Trophoblast cell (in vitro differentiated cells and primary cell): ENCODE results near the gene SEMA3G.
A peak's percentile ranks its signal among the peaks of the same experiment; 100 is the strongest.

Experiments used
- DNase-seq, 2 donors: peaks; one replicate each; pipeline ENCODE4 v3.0.0-alpha.2; 2016
- H2AFZ ChIP-seq: 2 replicates; pipeline ENCODE4 v1.6.1; 2013; ENCODE audit warnings: low read length, moderate library complexity, mild to moderate bottlenecking; ENCODE audit not compliant: insufficient read depth, poor library complexity
- H2AK5ac ChIP-seq: 2 replicates; pipeline ENCODE4 v1.6.1; 2013; ENCODE audit warnings: mild to moderate bottlenecking, low read length
- H2BK120ac ChIP-seq: 2 replicates; pipeline ENCODE4 v1.6.1; 2013; ENCODE audit warnings: low read length, mild to moderate bottlenecking, moderate library complexity; ENCODE audit not compliant: insufficient read depth, poor library complexity
- H2BK12ac ChIP-seq: 2 replicates; pipeline ENCODE4 v1.6.1; 2013; ENCODE audit warnings: mild to moderate bottlenecking, low read length, moderate library complexity
- H2BK5ac ChIP-seq: 2 replicates; pipeline ENCODE4 v1.6.1; 2013; ENCODE audit warnings: low read length, low read depth, moderate library complexity, mild to moderate bottlenecking; ENCODE audit not compliant: poor library complexity
- H3K14ac ChIP-seq: 2 replicates; pipeline ENCODE4 v1.6.1; 2013; ENCODE audit warnings: mild to moderate bottlenecking, low read length
- H3K18ac ChIP-seq: 2 replicates; pipeline ENCODE4 v1.6.1; 2013; ENCODE audit warnings: mild to moderate bottlenecking, low read length
- H3K23ac ChIP-seq: 2 replicates; pipeline ENCODE4 v1.6.1; 2013; ENCODE audit warnings: low read length
- H3K27ac ChIP-seq: 2 replicates; pipeline ENCODE4 v1.5.1; 2013; ENCODE audit warnings: low read depth, mild to moderate bottlenecking, inconsistent platforms, low read length, moderate library complexity
- H3K27me3 ChIP-seq: 2 replicates; pipeline ENCODE4 v1.6.1; 2013; ENCODE audit warnings: inconsistent platforms, mild to moderate bottlenecking, low read length, moderate library complexity; ENCODE audit not compliant: insufficient read depth
- H3K36me3 ChIP-seq, 2 experiments: 1 replicate in 1 of 2; 2 replicates in 1 of 2; pipeline ENCODE4 v1.6.1; 2013; ENCODE audit warnings: low read length in 2 of 2, mild to moderate bottlenecking in 2 of 2, moderate library complexity in 1 of 2; ENCODE audit not compliant: insufficient read depth in 2 of 2, control insufficient read depth in 1 of 2
- H3K4ac ChIP-seq: 2 replicates; pipeline ENCODE4 v1.6.1; 2013; ENCODE audit warnings: low read depth, mild to moderate bottlenecking, low read length, moderate library complexity
- H3K4me1 ChIP-seq, 2 experiments: 1 replicate in 1 of 2; 2 replicates in 1 of 2; pipeline ENCODE4 v1.6.1; 2013; ENCODE audit warnings: low read length in 2 of 2, mild to moderate bottlenecking in 2 of 2, moderate library complexity in 1 of 2; ENCODE audit not compliant: insufficient read depth in 2 of 2, control insufficient read depth in 1 of 2
- H3K4me2 ChIP-seq: 2 replicates; pipeline ENCODE4 v1.6.1; 2013; ENCODE audit warnings: inconsistent platforms, mild to moderate bottlenecking, low read length, moderate library complexity
- H3K4me3 ChIP-seq: 2 replicates; pipeline ENCODE4 v1.5.1; 2013; ENCODE audit warnings: mild to moderate bottlenecking, low read depth, low read length, inconsistent platforms
- H3K79me1 ChIP-seq: one replicate; pipeline ENCODE4 v1.6.1; 2013; ENCODE audit warnings: low read length
- H3K79me2 ChIP-seq: 2 replicates; pipeline ENCODE4 v1.6.1; 2013; ENCODE audit warnings: low read length, mild to moderate bottlenecking; ENCODE audit not compliant: control insufficient read depth, insufficient read depth, poor library complexity
- H3K9ac ChIP-seq: 2 replicates; pipeline ENCODE4 v1.6.1; 2013; ENCODE audit warnings: mild to moderate bottlenecking, low read length
- H3K9me3 ChIP-seq: 2 replicates; pipeline ENCODE4 v1.6.1; 2013; ENCODE audit warnings: low read depth, mild to moderate bottlenecking, control low read depth, inconsistent platforms, low read length; ENCODE audit not compliant: insufficient read depth
- H4K12ac ChIP-seq: 2 replicates; pipeline ENCODE4 v1.6.1; 2013; ENCODE audit warnings: low read depth, mild to moderate bottlenecking, low read length, moderate library complexity
- H4K8ac ChIP-seq: 2 replicates; pipeline ENCODE4 v1.6.1; 2013; ENCODE audit warnings: low read depth, mild to moderate bottlenecking, low read length, moderate library complexity
- H4K91ac ChIP-seq: one replicate; pipeline ENCODE4 v1.6.1; 2013; ENCODE audit warnings: low read depth, mild to moderate bottlenecking, low read length, moderate library complexity
- WGBS: extraction: QIAGEN DNeasy Blood & Tissue Kit; methylation state at CpG from one replicate; pipeline ENCODE4 v1.1.7; 2013; ENCODE audit warnings: missing lambda C conversion rate; ENCODE audit not compliant: insufficient read length, insufficient coverage; ENCODE audit errors: extremely low coverage; 5-methylcytosine and 5-hydroxymethylcytosine counted together

SEMA3G gene

GRCh38 chr3:52452570-52453221, 7.8 kb upstream of the SEMA3G start:
- H4K91ac ChIP-seq, result no peak overlapping the region
- peaks cover 38 to 44% of the 10 kb centered on the region in 2 experiments for H3K4me1 ChIP-seq
- H3K4ac ChIP-seq, result no peak overlapping the region
- no peak overlapping the region for H2BK120ac ChIP-seq
- H2BK5ac ChIP-seq, result no peak overlapping the region
- no peak overlapping the region for H3K18ac ChIP-seq
- peaks cover 3 to 4% of the 10 kb centered on the region in 2 experiments for H3K36me3 ChIP-seq
- no peak overlapping the region for H4K8ac ChIP-seq
- DNase-seq, result no peak
- H3K27me3 ChIP-seq, result no peaks in the 10 kb centered on the region
- H3K9me3 ChIP-seq, result no peaks in the 10 kb centered on the region
- no peak overlapping the region for H3K9ac ChIP-seq
- H2BK12ac ChIP-seq, result no peak overlapping the region
- H3K27ac ChIP-seq, result no peak overlapping the region
- WGBS, result no CpG with 5 or more reads among the region's 11 CpGs
- H2AFZ ChIP-seq, result no peak overlapping the region
- H3K23ac ChIP-seq, result no peak overlapping the region
- no peak overlapping the region for H3K4me3 ChIP-seq
- no peak overlapping the region for H2AK5ac ChIP-seq
- H3K79me2 ChIP-seq, result peaks cover 12% of the 10 kb centered on the region
- H3K4me2 ChIP-seq, result no peak overlapping the region
- H3K14ac ChIP-seq, result no peak overlapping the region
- peaks cover 9% of the 10 kb centered on the region for H3K79me1 ChIP-seq
- H4K12ac ChIP-seq, result no peak overlapping the region

- Histone ChIP-seq H3K79me1 (peaks cover 9% of the 10 kb centered on the region), H2BK12ac (no peak overlapping the region), H2BK120ac (no peak overlapping the region), H3K4ac (no peak overlapping the region), H3K4me2 (no peak overlapping the region), H3K4me1 (peaks cover 35 to 41% of the 10 kb centered on the region in 2 experiments), H3K23ac (no peak overlapping the region), H2AFZ (no peak overlapping the region), H2AK5ac (no peak overlapping the region), H3K9ac (no peak overlapping the region), H4K91ac (no peak overlapping the region), H3K79me2 (peaks cover 12% of the 10 kb centered on the region), H3K4me3 (no peak overlapping the region), H2BK5ac (no peak overlapping the region), H3K9me3 (no peaks in the 10 kb centered on the region), H4K12ac (no peak overlapping the region), H3K18ac (no peak overlapping the region), H3K14ac (no peak overlapping the region), H4K8ac (no peak overlapping the region), H3K27ac (no peak overlapping the region), H3K36me3 (no peaks in the 10 kb centered on the region), H3K27me3 (no peaks in the 10 kb centered on the region)
- no peak for DNase-seq
- WGBS, result no CpG with 5 or more reads among the region's 6 CpGs
Measured at GRCh38 chr3:52452126-52452525, 7.2 kb upstream of the SEMA3G start.

GRCh38 chr3:52451237-52452083, 6.6 kb upstream of the SEMA3G start:
- H3K23ac ChIP-seq, result no peak overlapping the region
- no peak overlapping the region for H3K4ac ChIP-seq
- no peak overlapping the region for H3K4me3 ChIP-seq
- H3K4me1 ChIP-seq, result peaks cover 30 to 36% of the 10 kb centered on the region in 2 experiments
- H2BK5ac ChIP-seq, result no peak overlapping the region
- H2AFZ ChIP-seq, result no peak overlapping the region
- H4K91ac ChIP-seq, result no peak overlapping the region
- H3K27me3 ChIP-seq, result no peaks in the 10 kb centered on the region
- WGBS, result no CpG with 5 or more reads among the region's 24 CpGs
- H3K36me3 ChIP-seq, result no peaks in the 10 kb centered on the region
- H3K18ac ChIP-seq, result no peak overlapping the region
- no peak overlapping the region for H3K4me2 ChIP-seq
- peaks cover 9% of the 10 kb centered on the region for H3K79me1 ChIP-seq
- H3K9me3 ChIP-seq, result no peaks in the 10 kb centered on the region
- H4K12ac ChIP-seq, result no peak overlapping the region
- no peak overlapping the region for H2AK5ac ChIP-seq
- H3K14ac ChIP-seq, result no peak overlapping the region
- peak in 1 of 2 donors; percentile 17 for DNase-seq
- no peak overlapping the region for H3K9ac ChIP-seq
- no peak overlapping the region for H4K8ac ChIP-seq
- no peak overlapping the region for H3K27ac ChIP-seq
- no peak overlapping the region for H2BK120ac ChIP-seq
- H2BK12ac ChIP-seq, result no peak overlapping the region
- peaks cover 10% of the 10 kb centered on the region for H3K79me2 ChIP-seq

- Histone ChIP-seq H3K9ac (no peak overlapping the region), H2AFZ (no peak overlapping the region), H4K8ac (no peak overlapping the region), H3K36me3 (no peaks in the 10 kb centered on the region), H4K12ac (no peak overlapping the region), H3K18ac (no peak overlapping the region), H4K91ac (no peak overlapping the region), H3K27ac (no peak overlapping the region), H2AK5ac (peak overlapping the region; percentile 25), H2BK5ac (no peak overlapping the region), H3K23ac (no peak overlapping the region), H3K79me2 (peaks cover 5% of the 10 kb centered on the region), H3K79me1 (peaks cover 8% of the 10 kb centered on the region), H3K4ac (no peak overlapping the region), H3K4me1 (peaks cover 28 to 34% of the 10 kb centered on the region in 2 experiments), H2BK12ac (peak overlapping the region; percentile 10), H3K4me2 (no peak overlapping the region), H2BK120ac (no peak overlapping the region), H3K4me3 (no peak overlapping the region), H3K27me3 (no peaks in the 10 kb centered on the region), H3K14ac (no peak overlapping the region), H3K9me3 (no peaks in the 10 kb centered on the region)
- DNase-seq, result no peak
- WGBS, result no CpG with 5 or more reads among the region's 11 CpGs
Measured at GRCh38 chr3:52450489-52451236, 5.8 kb upstream of the SEMA3G start.
